Natural killer cell treated with Interleukin-12 subunit alpha and Interleukin-12 subunit beta and Interleukin-15 and Interleukin-18, amount 100 ng/mL, for 72 hours (primary cell): ENCODE data around the gene CORO1C. TPM values are rescaled to one million over a fixed set of nuclear protein-coding genes. Genes with fewer than 3 reads are reported as not detected.

Experiments used
- ATAC-seq, 2 donors: fragments of 150-1000 bp; cut with Tn5 transposase in 1 of 2; sonication (Bioruptor Pico), chemical (Tn5 transposase) in 1 of 2; 2 replicates each; pipeline ENCODE4 v1.10.0; 2021
- DNase-seq: peaks from one replicate; pipeline ENCODE4 v3.0.0; 2022; ENCODE audit warnings: low spot score
- H3K27ac Mint-ChIP-seq, 2 donors: 1 replicate in 1 of 2; 2 replicates in 1 of 2; pipeline ENCODE4 v1.8.0; 2022; ENCODE audit warnings: mixed read lengths in 2 of 2, mild to moderate bottlenecking in 1 of 2, moderate library complexity in 1 of 2
- H3K27me3 Mint-ChIP-seq, 2 donors: 1 replicate in 1 of 2; 2 replicates in 1 of 2; pipeline ENCODE4 v1.8.0; 2022; ENCODE audit warnings: mixed read lengths in 2 of 2
- H3K36me3 Mint-ChIP-seq: one replicate; pipeline ENCODE4 v1.8.0; 2022; ENCODE audit warnings: mixed read lengths
- H3K4me1 Mint-ChIP-seq, 2 donors: 1 replicate in 1 of 2; 2 replicates in 1 of 2; pipeline ENCODE4 v1.8.0; 2022; ENCODE audit warnings: low read depth in 2 of 2, mixed read lengths in 2 of 2, mild to moderate bottlenecking in 1 of 2
- H3K4me3 Mint-ChIP-seq: one replicate; pipeline ENCODE4 v1.8.0; 2022; ENCODE audit warnings: mixed read lengths
- H3K9me3 Mint-ChIP-seq: 2 replicates; pipeline ENCODE4 v1.8.0; 2022; ENCODE audit warnings: mixed read lengths
- total RNA-seq, 2 donors: library from RNA; stranded (reverse); gene quantifications; one replicate each; pipeline ENCODE4 v1.2.3, GENCODE V29; 2022

The CORO1C gene
- total RNA-seq, 2 donors from 2014 or later: 68.9 to 69.5 TPM

- H3K36me3 Mint-ChIP-seq: peaks cover 6% of the 10 kb centered on the region
- H3K4me1 Mint-ChIP-seq: peaks cover 38 to 57% of the 10 kb centered on the region in 2 donors
- peak overlapping the region; percentile 90 for H3K4me3 Mint-ChIP-seq
- DNase-seq: no peak
- H3K27me3 Mint-ChIP-seq: no peaks in the 10 kb centered on the region
- peak overlapping the region; percentile 94 to 96 for H3K27ac Mint-ChIP-seq
- H3K9me3 Mint-ChIP-seq: no peaks in the 10 kb centered on the region
- peak in 1 of 2 donors; percentile 1 for ATAC-seq
Measured at GRCh38 chr12:108691998-108692808, 39.1 kb downstream of the CORO1C start.

- H3K27ac Mint-ChIP-seq: peak overlapping the region; percentile 94 to 96
- no peaks in the 10 kb centered on the region for H3K9me3 Mint-ChIP-seq
- DNase-seq (peak; percentile 78), ATAC-seq (peak; percentile 91 to 95)
- H3K4me1 Mint-ChIP-seq: peaks cover 38 to 54% of the 10 kb centered on the region in 2 donors
- no peaks in the 10 kb centered on the region for H3K27me3 Mint-ChIP-seq
- H3K4me3 Mint-ChIP-seq: peak overlapping the region; percentile 90
- H3K36me3 Mint-ChIP-seq: peaks cover 6% of the 10 kb centered on the region
Measured at GRCh38 chr12:108691175-108691997, 39.9 kb downstream of the CORO1C start.

GRCh38 chr12:108690542-108691174 lies 40.7 kb downstream of the CORO1C start:
- peak overlapping the region; percentile 94 to 96 for H3K27ac Mint-ChIP-seq
- H3K4me3 Mint-ChIP-seq: peak overlapping the region; percentile 90
- peaks cover 6% of the 10 kb centered on the region for H3K36me3 Mint-ChIP-seq
- ATAC-seq (no peak), DNase-seq (no peak)
- H3K27me3 Mint-ChIP-seq: no peaks in the 10 kb centered on the region
- no peaks in the 10 kb centered on the region for H3K9me3 Mint-ChIP-seq
- H3K4me1 Mint-ChIP-seq: peaks cover 33 to 47% of the 10 kb centered on the region in 2 donors

GRCh38 chr12:108690191-108690518 lies 41.2 kb downstream of the CORO1C start:
- Mint-ChIP-seq H3K36me3 (peaks cover 3% of the 10 kb centered on the region), H3K27ac (peak overlapping the region; percentile 94 to 96), H3K27me3 (no peaks in the 10 kb centered on the region), H3K9me3 (no peaks in the 10 kb centered on the region), H3K4me3 (peak overlapping the region; percentile 90), H3K4me1 (peaks cover 32 to 42% of the 10 kb centered on the region in 2 donors)
- DNase-seq: no peak
- no peak for ATAC-seq

- Mint-ChIP-seq H3K27me3 (no peaks in the 10 kb centered on the region), H3K9me3 (no peaks in the 10 kb centered on the region), H3K36me3 (no peaks in the 10 kb centered on the region), H3K4me3 (peak overlapping the region; percentile 90), H3K4me1 (peaks cover 30 to 42% of the 10 kb centered on the region in 2 donors), H3K27ac (peak overlapping the region; percentile 94 to 96)
- peak in 1 of 2 donors; percentile 51 for ATAC-seq
- DNase-seq: no peak
Measured at GRCh38 chr12:108689314-108690190, 41.8 kb downstream of the CORO1C start.

- ATAC-seq: no peak
- Mint-ChIP-seq H3K9me3 (no peaks in the 10 kb centered on the region), H3K4me1 (peaks cover 20 to 36% of the 10 kb centered on the region in 2 donors), H3K36me3 (no peaks in the 10 kb centered on the region), H3K4me3 (no peak overlapping the region), H3K27me3 (no peaks in the 10 kb centered on the region), H3K27ac (no peak overlapping the region)
- no peak for DNase-seq
Measured at GRCh38 chr12:108686780-108687179, 44.5 kb downstream of the CORO1C start.

GRCh38 chr12:108685469-108686260 lies 45.7 kb downstream of the CORO1C start:
- ATAC-seq (no peak), DNase-seq (no peak)
- Mint-ChIP-seq H3K4me3 (no peak overlapping the region), H3K27me3 (no peaks in the 10 kb centered on the region), H3K4me1 (peaks cover 15 to 33% of the 10 kb centered on the region in 2 donors), H3K9me3 (no peaks in the 10 kb centered on the region), H3K27ac (no peak overlapping the region), H3K36me3 (no peaks in the 10 kb centered on the region)

- Mint-ChIP-seq H3K27me3 (no peaks in the 10 kb centered on the region), H3K4me3 (no peak overlapping the region), H3K36me3 (no peaks in the 10 kb centered on the region), H3K4me1 (peaks cover 5 to 18% of the 10 kb centered on the region in 2 donors), H3K27ac (no peak overlapping the region), H3K9me3 (no peaks in the 10 kb centered on the region)
- DNase-seq: no peak
- no peak for ATAC-seq
Measured at GRCh38 chr12:108683906-108684556, 47.3 kb downstream of the CORO1C start.

- Mint-ChIP-seq H3K36me3 (no peaks in the 10 kb centered on the region), H3K4me1 (peaks cover 5 to 13% of the 10 kb centered on the region in 2 donors), H3K27me3 (no peaks in the 10 kb centered on the region), H3K9me3 (no peaks in the 10 kb centered on the region), H3K4me3 (no peak overlapping the region), H3K27ac (no peak overlapping the region)
- DNase-seq (no peak), ATAC-seq (no peak)
Measured at GRCh38 chr12:108681317-108681716, 50.0 kb downstream of the CORO1C start.

- ATAC-seq (no peak), DNase-seq (no peak)
- H3K27ac Mint-ChIP-seq: no peak overlapping the region
- no peaks in the 10 kb centered on the region for H3K27me3 Mint-ChIP-seq
- H3K36me3 Mint-ChIP-seq: peaks cover 12% of the 10 kb centered on the region
- H3K9me3 Mint-ChIP-seq: no peaks in the 10 kb centered on the region
- H3K4me3 Mint-ChIP-seq: no peak overlapping the region
- H3K4me1 Mint-ChIP-seq: peaks cover 5 to 8% of the 10 kb centered on the region in 2 donors
Measured at GRCh38 chr12:108679106-108679681, 52.1 kb downstream of the CORO1C start.

- ATAC-seq (peak in 1 of 2 donors; percentile 9), DNase-seq (no peak)
- H3K27ac Mint-ChIP-seq: no peak overlapping the region
- peaks cover 5 to 8% of the 10 kb centered on the region in 2 donors for H3K4me1 Mint-ChIP-seq
- H3K4me3 Mint-ChIP-seq: no peak overlapping the region
- H3K27me3 Mint-ChIP-seq: no peaks in the 10 kb centered on the region
- peaks cover 12% of the 10 kb centered on the region for H3K36me3 Mint-ChIP-seq
- H3K9me3 Mint-ChIP-seq: no peaks in the 10 kb centered on the region
Measured at GRCh38 chr12:108678104-108678730, 53.1 kb downstream of the CORO1C start.
